HG02623 (cell line): ENCODE measurements around the gene PSMC6.
A peak's percentile ranks its signal among the peaks of the same experiment; 100 is the strongest.

Source experiments
- ATAC-seq: cut with Tn5 transposase; IDR thresholded peaks from one replicate; pipeline ENCODE4 v1.9.1; 2021; ENCODE audit warnings: moderate library complexity; ENCODE audit not compliant: unreplicated experiment

PSMC6 gene

DNA sequence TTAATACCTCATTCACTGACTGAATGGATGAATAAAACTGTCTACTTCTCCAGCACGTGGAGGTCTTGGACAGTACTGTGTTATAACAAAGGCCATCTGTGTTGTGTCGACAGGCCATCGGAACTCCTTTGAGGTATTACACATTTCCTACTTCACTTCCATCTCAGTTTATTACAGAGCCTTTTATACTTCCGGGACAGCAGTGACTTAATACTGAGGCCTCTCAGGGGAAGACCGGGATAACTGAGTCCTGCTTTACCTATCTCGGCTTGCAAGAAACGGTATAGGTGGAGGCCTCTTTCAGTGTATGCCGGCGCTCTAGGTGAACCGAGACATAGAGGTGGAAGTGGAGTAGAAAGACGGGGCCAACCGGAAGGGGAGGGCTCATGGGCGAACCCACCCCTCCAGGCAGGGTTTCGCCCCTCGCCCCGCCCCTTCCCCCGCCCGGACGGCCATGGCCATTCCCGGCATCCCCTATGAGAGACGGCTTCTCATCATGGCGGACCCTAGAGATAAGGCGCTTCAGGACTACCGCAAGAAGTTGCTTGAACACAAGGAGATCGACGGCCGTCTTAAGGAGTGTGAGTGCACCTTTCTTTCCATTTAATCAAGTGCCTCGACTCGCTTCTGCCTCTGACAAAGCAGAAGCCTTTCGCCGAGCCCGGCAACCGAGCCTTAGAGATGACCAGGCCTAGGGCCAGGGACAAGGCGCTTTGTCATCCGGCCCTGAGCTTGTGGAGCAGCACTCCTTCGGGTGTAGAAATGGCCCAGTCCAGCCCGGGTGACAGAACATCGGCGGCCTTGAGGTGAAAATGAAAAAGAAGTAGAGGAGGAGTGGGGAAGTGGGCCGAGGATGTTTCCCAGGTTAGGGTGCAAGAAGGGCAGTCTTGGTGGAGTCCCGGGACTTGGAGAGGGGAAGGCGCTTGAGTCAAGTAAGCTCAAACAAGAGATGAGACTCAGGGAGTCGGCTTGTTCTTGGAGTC is at the start of gene PSMC6:
Gene PSMC6, plus strand, starts transcription at position 477 of the 983 bp plus-strand sequence. Its CDS starts 20 bp downstream, at position 497.
- ATAC-seq = peak; percentile 99

GRCh38 chr14:52660325-52660724 is 46.7 kb upstream of the PSMC6 start:
- ATAC-seq = no peak

DNA sequence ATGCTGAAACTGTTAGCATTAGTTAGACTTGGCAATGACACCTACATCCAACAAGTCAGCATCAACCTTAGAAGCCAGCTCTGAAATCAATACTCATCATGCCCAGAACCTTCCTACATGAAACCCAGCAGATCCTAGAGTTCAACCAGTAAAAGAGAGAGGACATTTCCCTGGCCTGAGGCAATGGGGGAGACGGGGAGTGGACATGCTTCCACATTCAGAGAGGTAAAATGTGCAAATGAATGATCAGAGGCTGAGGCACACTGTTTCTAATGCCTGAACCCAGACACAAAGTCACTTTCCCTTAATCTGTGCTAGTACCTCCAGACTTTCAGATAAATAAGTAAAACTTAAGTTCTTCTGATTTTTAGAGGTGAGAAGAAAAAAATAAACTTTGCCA is 46.2 kb upstream of the PSMC6 start:
- ATAC-seq = no peak

DNA sequence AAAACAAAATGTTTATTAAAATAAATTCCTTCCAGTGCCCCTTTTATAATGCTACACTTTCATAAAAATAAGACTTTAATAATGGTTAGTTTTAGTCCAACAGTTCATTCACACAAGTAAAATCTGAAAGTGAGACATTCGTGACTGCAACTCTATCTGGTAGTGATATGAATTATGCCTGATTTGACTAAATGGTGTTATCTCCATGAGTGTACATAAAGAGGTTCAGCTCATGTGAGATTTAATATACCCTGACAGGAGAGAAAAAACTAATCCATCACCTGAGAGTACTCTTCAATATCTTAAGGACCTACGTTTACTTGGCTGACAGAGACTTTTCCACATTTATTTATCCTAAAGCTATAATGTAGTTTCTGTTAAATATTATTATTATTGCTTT is 45.7 kb upstream of the PSMC6 start:
- no peak for ATAC-seq

DNA sequence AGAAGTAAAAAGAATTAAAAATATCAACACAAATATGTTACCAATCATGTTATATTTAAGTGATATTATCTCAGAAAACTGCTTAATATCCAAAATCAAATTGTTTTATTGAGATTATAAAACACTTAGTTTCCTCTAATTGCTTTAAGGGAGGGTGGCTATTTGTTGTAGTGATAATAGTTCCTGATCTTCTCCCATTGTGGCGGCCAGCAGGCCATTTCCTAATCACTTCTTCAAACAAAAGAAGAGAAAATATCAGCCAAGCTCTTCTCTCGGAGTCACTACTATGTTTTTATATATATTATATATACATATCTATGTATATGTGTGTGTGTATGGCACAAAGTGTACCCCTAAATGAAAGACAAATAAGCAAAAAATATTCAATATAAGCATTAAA is 43.1 kb upstream of the PSMC6 start:
- no peak for ATAC-seq

- ATAC-seq = no peak
Observed at GRCh38 chr14:52678591-52678990, 28.4 kb upstream of the PSMC6 start.

DNA sequence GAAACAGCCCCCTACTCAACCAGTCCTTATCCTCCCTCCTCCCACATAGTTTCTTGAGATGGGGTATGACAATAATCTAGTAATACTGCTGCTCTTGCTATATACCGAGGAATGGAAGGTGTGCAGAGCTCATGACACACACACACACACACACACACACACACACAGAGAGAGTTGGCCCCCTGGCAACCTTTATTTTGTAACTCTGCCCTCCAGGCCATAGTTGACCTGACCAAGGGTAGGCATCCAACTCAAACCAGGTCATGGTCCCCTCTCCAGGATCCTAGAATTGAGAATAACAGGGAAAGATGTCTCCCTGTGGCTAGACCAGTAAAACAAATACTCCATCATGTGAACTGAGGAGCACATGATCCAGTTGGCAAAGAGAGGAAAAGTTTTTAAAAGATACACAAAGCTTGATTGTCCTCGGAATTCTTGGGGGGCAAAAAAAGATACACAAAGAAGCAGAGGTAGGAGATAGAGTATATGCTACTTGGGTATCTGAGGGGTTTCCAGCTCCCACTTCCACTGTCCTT is 22.9 kb upstream of the PSMC6 start:
- ATAC-seq = no peak

DNA sequence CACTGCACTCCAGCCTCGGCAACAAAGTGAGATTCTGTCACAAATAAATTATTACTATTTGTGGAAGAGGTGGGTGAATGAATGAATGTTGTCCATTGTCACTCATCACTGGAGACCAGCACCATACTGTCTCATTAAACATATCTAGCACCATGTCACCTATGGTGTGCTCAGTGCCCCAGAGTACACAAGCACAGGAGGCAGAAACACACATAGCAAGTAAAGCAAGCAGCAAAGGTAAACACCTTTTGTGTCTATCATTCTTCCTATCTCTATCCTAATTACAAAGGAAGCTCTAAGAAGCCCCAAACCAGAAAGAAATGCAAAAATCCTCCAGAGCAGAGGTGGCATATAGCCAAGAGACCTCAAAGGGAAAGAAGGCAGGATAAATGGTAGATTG is 20.8 kb upstream of the PSMC6 start:
- ATAC-seq = no peak

- no peak for ATAC-seq
Observed at GRCh38 chr14:52690983-52691760, 15.8 kb upstream of the PSMC6 start.

- no peak for ATAC-seq
Observed at GRCh38 chr14:52692248-52692962, 14.6 kb upstream of the PSMC6 start.

- no peak for ATAC-seq
Observed at GRCh38 chr14:52693036-52693435, 14.0 kb upstream of the PSMC6 start.

DNA sequence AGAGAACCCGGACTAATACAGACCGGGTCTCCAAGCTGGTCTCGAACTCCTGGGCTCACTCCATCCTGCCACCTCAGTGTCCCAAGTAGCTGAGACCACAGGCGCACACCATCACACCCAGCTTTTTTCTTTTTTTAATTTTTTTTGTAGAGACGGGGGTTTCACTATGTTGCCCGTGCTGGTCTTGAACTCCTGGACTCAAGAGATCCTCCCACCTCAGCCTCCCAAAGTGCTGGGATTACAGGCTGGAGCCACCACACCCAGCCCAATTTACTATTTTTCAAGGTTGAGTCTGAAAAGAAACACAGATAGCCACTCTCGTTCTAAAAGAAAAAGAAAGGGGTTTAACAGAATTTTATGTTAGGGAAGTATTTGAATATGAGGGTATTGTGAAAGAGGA is 13.5 kb upstream of the PSMC6 start:
- no peak for ATAC-seq

- ATAC-seq = peak; percentile 35
Observed at GRCh38 chr14:52694761-52695480, 12.1 kb upstream of the PSMC6 start.

GRCh38 chr14:52695481-52696091 is 11.4 kb upstream of the PSMC6 start, which contains the start of gene ERO1A:
ERO1A (minus strand) TSS chr14:52695558; CDS start chr14:52695481, 77 bp downstream.
- ATAC-seq = peak; percentile 61

DNA sequence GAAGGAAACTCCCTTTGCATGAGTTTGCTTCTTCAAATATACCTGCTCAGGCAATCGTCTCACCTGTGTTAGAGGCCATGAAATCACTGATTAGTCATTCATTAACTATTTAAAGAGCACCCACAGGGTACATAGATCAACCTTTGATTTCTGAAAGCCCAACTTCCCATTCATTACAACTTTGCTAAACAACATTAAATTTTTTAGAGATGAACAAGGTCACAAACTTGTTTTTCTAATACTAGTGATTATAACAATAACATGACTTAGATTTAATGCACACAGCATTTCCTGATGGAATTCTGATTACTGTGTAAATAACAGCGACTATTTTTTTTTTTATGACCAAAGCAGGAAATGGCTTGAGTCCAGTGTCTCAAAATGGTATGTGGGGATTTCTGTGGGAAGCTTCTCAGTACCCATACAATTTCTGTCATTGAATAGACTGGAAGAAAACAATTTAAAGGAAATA is 6.3 kb upstream of the PSMC6 start:
- no peak for ATAC-seq

- ATAC-seq = no peak
Observed at GRCh38 chr14:52701223-52701622, 5.8 kb upstream of the PSMC6 start.

DNA sequence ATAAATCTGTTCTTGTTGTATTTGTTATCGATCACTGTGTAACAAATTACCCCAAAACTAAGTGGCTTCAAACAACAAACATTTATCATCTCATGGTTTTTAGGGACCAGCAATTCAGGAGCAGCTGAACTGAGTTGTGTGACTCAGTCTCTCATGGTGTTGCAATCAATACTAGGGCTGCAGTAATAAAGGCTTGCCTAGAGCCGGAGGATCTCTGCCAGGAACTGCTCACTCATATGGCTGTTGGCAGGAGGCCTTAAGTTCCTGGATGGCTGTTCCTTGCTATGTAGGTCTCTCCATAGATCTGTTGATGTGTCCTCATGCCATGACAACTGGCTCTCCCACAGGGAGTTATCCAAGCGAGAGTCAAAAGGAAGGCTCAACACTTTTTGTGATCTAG is 3.8 kb upstream of the PSMC6 start:
- no peak for ATAC-seq

DNA sequence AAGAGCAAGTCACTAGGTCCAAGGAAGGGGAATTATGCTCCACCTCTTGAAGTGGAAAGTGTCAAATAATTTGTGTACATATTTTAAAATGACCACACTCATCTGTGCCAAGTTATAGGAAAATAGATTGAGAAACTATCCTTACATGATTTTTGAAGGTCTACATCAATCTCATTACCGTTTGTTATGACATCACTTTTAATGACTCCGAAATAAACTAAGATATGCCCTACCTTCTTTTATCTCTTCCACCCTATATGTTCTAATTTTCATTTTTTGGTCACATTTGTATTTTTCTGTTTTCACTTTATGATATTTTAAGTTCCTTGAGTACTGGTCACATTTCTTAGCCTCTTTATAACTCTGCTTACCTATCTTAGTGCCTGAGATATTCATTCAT is 3.3 kb upstream of the PSMC6 start:
- ATAC-seq = no peak

- no peak for ATAC-seq
Observed at GRCh38 chr14:52706286-52706685, 714 bp upstream of the PSMC6 start.

GRCh38 chr14:52711666-52712065 is 4.7 kb downstream of the PSMC6 start:
- no peak for ATAC-seq
